ENCODE measurements around the gene NHLH2. TPM values are rescaled to one million over a fixed set of nuclear protein-coding genes. Genes with fewer than 3 reads are reported as not detected.

Gene NHLH2
- polyA plus RNA-seq, 2 of the 4 experiments (the other 2 are of a cell fraction) = not detected

DNA sequence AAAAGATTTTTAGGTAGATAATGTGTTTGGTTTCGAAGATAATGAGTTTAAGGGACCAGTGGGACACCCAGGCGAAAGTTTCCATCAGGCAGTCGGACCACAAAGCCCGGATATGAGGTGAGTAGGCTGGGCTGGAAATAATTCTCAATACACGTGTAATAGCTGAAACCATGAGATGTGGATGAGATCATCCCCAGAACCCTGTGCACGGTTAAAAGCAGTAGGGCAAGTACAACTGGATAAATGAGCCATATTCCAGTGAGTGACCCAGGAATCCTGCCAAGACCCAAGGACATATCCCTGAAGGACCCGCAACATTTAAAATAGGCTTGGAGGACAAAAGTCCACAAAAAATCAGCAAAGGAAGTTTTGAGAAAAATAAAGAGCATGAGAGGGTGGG lies 21.5 kb upstream of the NHLH2 start:
- H3K4me1 ChIP-seq = no peaks in the 10 kb centered on the region
- ChIA-PET CTCF (no interaction called here), POLR2A (no interaction called here)
- no peak overlapping the region for H3K4me2 ChIP-seq
- H3K4me3 ChIP-seq = no peak overlapping the region
- ATAC-seq (no peak), FAIRE-seq (no peak), DNase-seq (ENCODE audit: low read depth in 1 of 2, low spot score in 1 of 2) (no peak)
- no peak overlapping the region for H3K27ac ChIP-seq
- no peaks in the 10 kb centered on the region for H3K9me3 ChIP-seq
- TF ChIP-seq, protein P1, sequence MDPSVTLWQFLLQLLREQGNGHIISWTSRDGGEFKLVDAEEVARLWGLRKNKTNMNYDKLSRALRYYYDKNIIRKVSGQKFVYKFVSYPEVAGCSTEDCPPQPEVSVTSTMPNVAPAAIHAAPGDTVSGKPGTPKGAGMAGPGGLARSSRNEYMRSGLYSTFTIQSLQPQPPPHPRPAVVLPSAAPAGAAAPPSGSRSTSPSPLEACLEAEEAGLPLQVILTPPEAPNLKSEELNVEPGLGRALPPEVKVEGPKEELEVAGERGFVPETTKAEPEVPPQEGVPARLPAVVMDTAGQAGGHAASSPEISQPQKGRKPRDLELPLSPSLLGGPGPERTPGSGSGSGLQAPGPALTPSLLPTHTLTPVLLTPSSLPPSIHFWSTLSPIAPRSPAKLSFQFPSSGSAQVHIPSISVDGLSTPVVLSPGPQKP (IDR thresholded peaks at IDR 0.05; ENCODE audit: low read depth, low read length) = no peak
- TF ChIP-seq EHMT2 (IDR thresholded peaks at IDR 0.05; ENCODE audit: low read depth) = no peak
- TF ChIP-seq ZNF302 (CRISPR knock-in tag; IDR thresholded peaks at IDR 0.05) = no peak
- no peak for TF ChIP-seq NFE2L2 (conservative IDR thresholded peaks at IDR 0.05; ENCODE audit: low read length)
- TF ChIP-seq, protein P2, sequence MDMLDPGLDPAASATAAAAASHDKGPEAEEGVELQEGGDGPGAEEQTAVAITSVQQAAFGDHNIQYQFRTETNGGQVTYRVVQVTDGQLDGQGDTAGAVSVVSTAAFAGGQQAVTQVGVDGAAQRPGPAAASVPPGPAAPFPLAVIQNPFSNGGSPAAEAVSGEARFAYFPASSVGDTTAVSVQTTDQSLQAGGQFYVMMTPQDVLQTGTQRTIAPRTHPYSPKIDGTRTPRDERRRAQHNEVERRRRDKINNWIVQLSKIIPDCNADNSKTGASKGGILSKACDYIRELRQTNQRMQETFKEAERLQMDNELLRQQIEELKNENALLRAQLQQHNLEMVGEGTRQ (IDR thresholded peaks at IDR 0.05) = no peak
- no peak for TF ChIP-seq HOXB5 (CRISPR knock-in tag; IDR thresholded peaks at IDR 0.05)
- TF ChIP-seq EHF (CRISPR knock-in tag; IDR thresholded peaks at IDR 0.05) = no peak
- TF ChIP-seq SMC3 (IDR thresholded peaks at IDR 0.05) = no peak
- TF ChIP-seq HOXB13 (CRISPR knock-in tag; IDR thresholded peaks at IDR 0.05; ENCODE audit: low read depth) = no peak
- no peak for TF ChIP-seq RNF2 (IDR thresholded peaks at IDR 0.05; ENCODE audit: borderline replicate concordance, low read depth)
- TF ChIP-seq MAZ (IDR thresholded peaks at IDR 0.05; ENCODE audit: borderline replicate concordance, low read depth, low read length) = no peak
- TF ChIP-seq CBX8 (IDR thresholded peaks at IDR 0.05) = no peak
- no peak for TF ChIP-seq TP53 (CRISPR knock-in tag; IDR thresholded peaks at IDR 0.05)
- WGBS (ENCODE audit: missing lambda C conversion rate) = 35% methylated on average over 7 of the region's 7 CpGs

DNA sequence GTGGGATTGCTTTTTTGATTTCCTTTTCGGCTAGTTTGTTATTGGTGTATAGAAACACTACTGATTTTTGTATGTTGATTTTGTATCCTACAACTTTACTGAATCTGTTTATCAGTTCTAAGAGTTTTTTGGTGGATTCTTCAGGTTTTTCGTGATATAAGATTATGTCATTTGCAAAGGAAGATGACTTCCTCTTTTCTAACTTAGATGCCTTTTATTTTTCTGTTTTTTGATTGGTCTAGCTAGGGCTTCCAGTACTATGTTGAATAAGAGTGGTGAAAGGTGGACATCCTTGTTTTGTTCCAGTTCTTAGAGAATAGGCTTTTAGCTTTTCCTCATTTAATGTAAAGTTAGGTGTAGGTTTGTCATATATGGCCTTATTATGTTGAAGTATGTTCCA lies 13.1 kb upstream of the NHLH2 start:
- Histone ChIP-seq H3K9me3 (no peaks in the 10 kb centered on the region), H3K4me1 (no peaks in the 10 kb centered on the region), H3K4me2 (no peak overlapping the region), H3K4me3 (no peak overlapping the region), H3K27ac (no peak overlapping the region)
- POLR2A ChIA-PET = no interaction called here
- DNase-seq (ENCODE audit: low read depth in 1 of 2, low spot score in 1 of 2) (no peak), ATAC-seq (no peak), FAIRE-seq (no peak)
- WGBS (ENCODE audit: missing lambda C conversion rate) = 20% methylated on average over 2 of the region's 2 CpGs
- TF ChIP-seq EP300 (IDR thresholded peaks at IDR 0.05) (no peak), CEBPB (IDR thresholded peaks at IDR 0.05) (no peak), ESRRA (IDR thresholded peaks at IDR 0.05; ENCODE audit: borderline replicate concordance, low read length) (no peak), SMC3 (IDR thresholded peaks at IDR 0.05) (no peak), PHF8 (IDR thresholded peaks at IDR 0.05; ENCODE audit: borderline replicate concordance, low read depth) (no peak), FOSB (CRISPR knock-in tag; IDR thresholded peaks at IDR 0.05) (no peak), ZSCAN20 (CRISPR knock-in tag; IDR thresholded peaks at IDR 0.05) (no peak), HDAC2 (IDR thresholded peaks at IDR 0.05) (no peak), KDM1A (IDR thresholded peaks at IDR 0.05; ENCODE audit: low read depth) (no peak)
- TF ChIP-seq, protein P3, sequence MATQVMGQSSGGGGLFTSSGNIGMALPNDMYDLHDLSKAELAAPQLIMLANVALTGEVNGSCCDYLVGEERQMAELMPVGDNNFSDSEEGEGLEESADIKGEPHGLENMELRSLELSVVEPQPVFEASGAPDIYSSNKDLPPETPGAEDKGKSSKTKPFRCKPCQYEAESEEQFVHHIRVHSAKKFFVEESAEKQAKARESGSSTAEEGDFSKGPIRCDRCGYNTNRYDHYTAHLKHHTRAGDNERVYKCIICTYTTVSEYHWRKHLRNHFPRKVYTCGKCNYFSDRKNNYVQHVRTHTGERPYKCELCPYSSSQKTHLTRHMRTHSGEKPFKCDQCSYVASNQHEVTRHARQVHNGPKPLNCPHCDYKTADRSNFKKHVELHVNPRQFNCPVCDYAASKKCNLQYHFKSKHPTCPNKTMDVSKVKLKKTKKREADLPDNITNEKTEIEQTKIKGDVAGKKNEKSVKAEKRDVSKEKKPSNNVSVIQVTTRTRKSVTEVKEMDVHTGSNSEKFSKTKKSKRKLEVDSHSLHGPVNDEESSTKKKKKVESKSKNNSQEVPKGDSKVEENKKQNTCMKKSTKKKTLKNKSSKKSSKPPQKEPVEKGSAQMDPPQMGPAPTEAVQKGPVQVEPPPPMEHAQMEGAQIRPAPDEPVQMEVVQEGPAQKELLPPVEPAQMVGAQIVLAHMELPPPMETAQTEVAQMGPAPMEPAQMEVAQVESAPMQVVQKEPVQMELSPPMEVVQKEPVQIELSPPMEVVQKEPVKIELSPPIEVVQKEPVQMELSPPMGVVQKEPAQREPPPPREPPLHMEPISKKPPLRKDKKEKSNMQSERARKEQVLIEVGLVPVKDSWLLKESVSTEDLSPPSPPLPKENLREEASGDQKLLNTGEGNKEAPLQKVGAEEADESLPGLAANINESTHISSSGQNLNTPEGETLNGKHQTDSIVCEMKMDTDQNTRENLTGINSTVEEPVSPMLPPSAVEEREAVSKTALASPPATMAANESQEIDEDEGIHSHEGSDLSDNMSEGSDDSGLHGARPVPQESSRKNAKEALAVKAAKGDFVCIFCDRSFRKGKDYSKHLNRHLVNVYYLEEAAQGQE (IDR thresholded peaks at IDR 0.05) = no peak
- TF ChIP-seq, protein P4, sequence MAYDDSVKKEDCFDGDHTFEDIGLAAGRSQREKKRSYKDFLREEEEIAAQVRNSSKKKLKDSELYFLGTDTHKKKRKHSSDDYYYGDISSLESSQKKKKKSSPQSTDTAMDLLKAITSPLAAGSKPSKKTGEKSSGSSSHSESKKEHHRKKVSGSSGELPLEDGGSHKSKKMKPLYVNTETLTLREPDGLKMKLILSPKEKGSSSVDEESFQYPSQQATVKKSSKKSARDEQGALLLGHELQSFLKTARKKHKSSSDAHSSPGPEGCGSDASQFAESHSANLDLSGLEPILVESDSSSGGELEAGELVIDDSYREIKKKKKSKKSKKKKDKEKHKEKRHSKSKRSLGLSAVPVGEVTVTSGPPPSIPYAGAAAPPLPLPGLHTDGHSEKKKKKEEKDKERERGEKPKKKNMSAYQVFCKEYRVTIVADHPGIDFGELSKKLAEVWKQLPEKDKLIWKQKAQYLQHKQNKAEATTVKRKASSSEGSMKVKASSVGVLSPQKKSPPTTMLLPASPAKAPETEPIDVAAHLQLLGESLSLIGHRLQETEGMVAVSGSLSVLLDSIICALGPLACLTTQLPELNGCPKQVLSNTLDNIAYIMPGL (CRISPR knock-in tag; IDR thresholded peaks at IDR 0.05; ENCODE audit: borderline replicate concordance) = no peak
- TF ChIP-seq, protein P5, sequence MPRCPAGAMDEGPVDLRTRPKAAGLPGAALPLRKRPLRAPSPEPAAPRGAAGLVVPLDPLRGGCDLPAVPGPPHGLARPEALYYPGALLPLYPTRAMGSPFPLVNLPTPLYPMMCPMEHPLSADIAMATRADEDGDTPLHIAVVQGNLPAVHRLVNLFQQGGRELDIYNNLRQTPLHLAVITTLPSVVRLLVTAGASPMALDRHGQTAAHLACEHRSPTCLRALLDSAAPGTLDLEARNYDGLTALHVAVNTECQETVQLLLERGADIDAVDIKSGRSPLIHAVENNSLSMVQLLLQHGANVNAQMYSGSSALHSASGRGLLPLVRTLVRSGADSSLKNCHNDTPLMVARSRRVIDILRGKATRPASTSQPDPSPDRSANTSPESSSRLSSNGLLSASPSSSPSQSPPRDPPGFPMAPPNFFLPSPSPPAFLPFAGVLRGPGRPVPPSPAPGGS (IDR thresholded peaks at IDR 0.05) = no peak
- TF ChIP-seq, protein P2 (IDR thresholded peaks at IDR 0.05) = no peak
- CTCF ChIA-PET = no interaction called here

Measured in A549 (cell line).